IMR-90 (cell line): ENCODE results near the gene PARVB. TPM values are rescaled to one million over a fixed set of nuclear protein-coding genes. Genes with fewer than 3 reads are reported as not detected.

Experiments used
- ATAC-seq: fragments of 200-7000 bp; cut with Tn5 transposase; 2 replicates; pipeline ENCODE4 v1.9.1; 2020; ENCODE audit warnings: low read depth, mild to moderate bottlenecking, moderate library complexity
- BruUV-seq: library from RNA; stranded (reverse); fragments of 400-500 nt; replicated peaks from 2 replicates; lab custom pipeline; 2021; lab: Mats Ljungman, UMichigan
- CTCF ChIA-PET: fragments of 300-600 bp; formaldehyde crosslinking; extraction: SDS; loops from one replicate; lab custom pipeline; 2021; ENCODE audit warnings: antibody characterized with exemption; lab: Yijun Ruan, JAX
- POLR2A ChIA-PET: fragments of 300-600 bp; sonication (Branson Sonifier 250); formaldehyde crosslinking; loops from one replicate; lab custom pipeline; 2022; ENCODE audit warnings: antibody characterized with exemption; ENCODE audit not compliant: unreplicated experiment; lab: Charles Lee
- DNase-seq: peaks from one replicate; pipeline ENCODE4 v3.0.0; 2013
- H2AFZ ChIP-seq: replicated peaks from 2 replicates; pipeline ENCODE3; 2013; ENCODE audit warnings: low read length, mild to moderate bottlenecking; ENCODE audit not compliant: poor library complexity
- H2AK5ac ChIP-seq: 2 replicates; pipeline ENCODE4 v1.6.1; 2013; ENCODE audit warnings: low read depth, low read length, inconsistent platforms
- H2AK9ac ChIP-seq: replicated peaks from 2 replicates; pipeline ENCODE3; 2013; ENCODE audit warnings: mild to moderate bottlenecking, low read depth, low read length, moderate library complexity; ENCODE audit not compliant: poor library complexity
- H2BK120ac ChIP-seq: 2 replicates; pipeline ENCODE4 v1.6.1; 2013; ENCODE audit warnings: low read depth, low read length, inconsistent platforms
- H2BK15ac ChIP-seq: 3 replicates; pipeline ENCODE4 v1.6.1; 2013; ENCODE audit warnings: low read depth, low read length, inconsistent platforms
- H2BK20ac ChIP-seq: 2 replicates; pipeline ENCODE4 v1.6.1; 2013; ENCODE audit warnings: low read depth, mild to moderate bottlenecking, inconsistent platforms, low read length, moderate library complexity
- H2BK5ac ChIP-seq: 2 replicates; pipeline ENCODE4 v1.6.1; 2013; ENCODE audit warnings: mild to moderate bottlenecking, low read depth, low read length, inconsistent platforms; ENCODE audit not compliant: poor library complexity, severe bottlenecking
- H3K14ac ChIP-seq: replicated peaks from 2 replicates; pipeline ENCODE4 v1.6.1; 2013; ENCODE audit warnings: low read depth, low read length, inconsistent platforms
- H3K18ac ChIP-seq: 2 replicates; pipeline ENCODE4 v1.6.1; 2013; ENCODE audit warnings: low read depth, low read length, control low read depth
- H3K23ac ChIP-seq: 2 replicates; pipeline ENCODE4 v1.6.1; 2013; ENCODE audit warnings: low read depth, low read length, inconsistent platforms
- H3K27ac ChIP-seq: 2 replicates; pipeline ENCODE4 v1.5.1; 2013; ENCODE audit warnings: mild to moderate bottlenecking, control low read depth, low read length; ENCODE audit not compliant: insufficient read depth
- H3K27me3 ChIP-seq: 2 replicates; pipeline ENCODE4 v1.6.1; 2013; ENCODE audit warnings: low read length; ENCODE audit not compliant: control insufficient read depth, insufficient read depth
- H3K36me3 ChIP-seq: 2 replicates; pipeline ENCODE4 v1.6.1; 2013; ENCODE audit warnings: low read length, mixed read lengths; ENCODE audit not compliant: control insufficient read depth, insufficient read depth
- H3K4ac ChIP-seq: 2 replicates; pipeline ENCODE4 v1.6.1; 2013; ENCODE audit warnings: low read depth, low read length, inconsistent platforms
- H3K4me1 ChIP-seq: 2 replicates; pipeline ENCODE4 v1.6.1; 2013; ENCODE audit warnings: low read length, mixed read lengths; ENCODE audit not compliant: control insufficient read depth, insufficient read depth
- H3K4me2 ChIP-seq: 2 replicates; pipeline ENCODE4 v1.6.1; 2013; ENCODE audit warnings: low read depth, mild to moderate bottlenecking, control low read depth, low read length, moderate library complexity
- H3K4me3 ChIP-seq: 2 replicates; pipeline ENCODE4 v1.5.1; 2013; ENCODE audit warnings: low read depth, mild to moderate bottlenecking, control low read depth, low read length, moderate library complexity; ENCODE audit not compliant: insufficient read depth
- H3K56ac ChIP-seq: 2 replicates; pipeline ENCODE4 v1.6.1; 2013; ENCODE audit warnings: low read length, inconsistent platforms; ENCODE audit not compliant: insufficient read depth; ENCODE audit errors: extremely low read depth
- H3K79me1 ChIP-seq, 2 experiments: 2 replicates each; pipeline ENCODE4 v1.6.1; 2013; ENCODE audit warnings: low read length in 2 of 2, inconsistent platforms in 1 of 2, low read depth in 1 of 2
- H3K9ac ChIP-seq: 2 replicates; pipeline ENCODE4 v1.6.1; 2013; ENCODE audit warnings: low read depth, low read length, control low read depth
- H3K9me1 ChIP-seq: 2 replicates; pipeline ENCODE4 v1.6.1; 2013; ENCODE audit warnings: low read length, inconsistent platforms; ENCODE audit not compliant: insufficient read depth
- H3K9me3 ChIP-seq: 2 replicates; pipeline ENCODE4 v1.6.1; 2013; ENCODE audit warnings: low read length; ENCODE audit not compliant: control insufficient read depth, insufficient read depth
- H4K20me1 ChIP-seq: 2 replicates; pipeline ENCODE4 v1.6.1; 2013; ENCODE audit warnings: low read length, inconsistent platforms; ENCODE audit not compliant: insufficient read depth
- H4K5ac ChIP-seq: 2 replicates; pipeline ENCODE4 v1.6.1; 2013; ENCODE audit warnings: mild to moderate bottlenecking, low read depth, low read length, control low read depth
- H4K8ac ChIP-seq, 2 experiments: 2 replicates each; pipeline ENCODE4 v1.6.1; 2013; ENCODE audit warnings: low read depth in 2 of 2, low read length in 2 of 2, control low read depth in 1 of 2, inconsistent platforms in 1 of 2
- H4K91ac ChIP-seq: 2 replicates; pipeline ENCODE4 v1.6.1; 2013; ENCODE audit warnings: low read depth, low read length, inconsistent platforms; ENCODE audit not compliant: insufficient read depth
- BHLHE40 ChIP-seq: fragments of 150-350 bp; IDR thresholded peaks from 2 replicates; pipeline ENCODE4 v1.6.1; 2016; ENCODE audit warnings: mild to moderate bottlenecking, low read depth, low read length
- CEBPB ChIP-seq: IDR thresholded peaks from 2 replicates; pipeline ENCODE4 v1.6.1; 2012; ENCODE audit warnings: low read depth, low read length, improper control_type of control experiment
- CHD1 ChIP-seq: IDR thresholded peaks from 2 replicates; pipeline ENCODE4 v1.6.1; 2012; ENCODE audit warnings: low read depth, low read length, improper control_type of control experiment
- ELK1 ChIP-seq: fragments of 150-350 bp; IDR thresholded peaks from 2 replicates; pipeline ENCODE4 v1.6.1; 2016; ENCODE audit warnings: low read depth, mild to moderate bottlenecking, low read length, moderate library complexity, borderline replicate concordance
- FOS ChIP-seq: fragments of 150-350 bp; IDR thresholded peaks from 2 replicates; pipeline ENCODE4 v1.6.1; 2016; ENCODE audit warnings: low read depth, low read length
- MAFK ChIP-seq: IDR thresholded peaks from 2 replicates; pipeline ENCODE4 v1.6.1; 2012; ENCODE audit warnings: low read depth, low read length, improper control_type of control experiment
- MAZ ChIP-seq: IDR thresholded peaks from 2 replicates; pipeline ENCODE4 v1.6.1; 2012; ENCODE audit warnings: low read depth, mild to moderate bottlenecking, low read length, improper control_type of control experiment, moderate library complexity, borderline replicate concordance
- RFX5 ChIP-seq: IDR thresholded peaks from 2 replicates; pipeline ENCODE4 v1.8.0; 2012; ENCODE audit warnings: low read depth, mild to moderate bottlenecking, low read length, moderate library complexity
- SMC3 ChIP-seq: fragments of 150-350 bp; IDR thresholded peaks from 2 replicates; pipeline ENCODE4 v1.6.1; 2016; ENCODE audit warnings: low read depth, mild to moderate bottlenecking, antibody characterized with exemption, low read length, moderate library complexity
- WGBS, 2 experiments: methylation state at CpG; one replicate each; pipeline versions ENCODE4 v1.1.5 to v1.1.7; 2013; ENCODE audit warnings: missing lambda C conversion rate in 2 of 2; ENCODE audit not compliant: insufficient read length in 1 of 2; ENCODE audit errors: extremely low coverage in 2 of 2; 5-methylcytosine and 5-hydroxymethylcytosine counted together
- dilution Hi-C: fragments of 300-500 bp; cut with HindIII; formaldehyde crosslinking; loops from one replicate; pipeline ENCODE4 v1.14.3; 2018; ENCODE audit warnings: low sequenced_read_pairs; ENCODE audit not compliant: unreplicated experiment
- in situ Hi-C: fragments of 300-500 bp; cut with MboI; formaldehyde crosslinking; loops from 3 replicates; pipeline ENCODE4 v1.14.3; 2019; ENCODE audit warnings: low sequenced_read_pairs, inconsistent platforms, mixed read lengths
- intact Hi-C: fragments of 100-400 bp; cut with micrococcal nuclease; formaldehyde crosslinking; loops from 2 replicates; pipeline ENCODE4 v1.10.0; 2022
- polyA plus RNA-seq, 3 experiments: library from polyadenylated mRNA; depleted of rRNA; stranded (reverse); fragments of >200 nt; gene quantifications; 2 replicates each; pipeline ENCODE4 v1.2.3, GENCODE V29; 2012; ENCODE audit warnings: low replicate concordance in 1 of 3
- total RNA-seq: library from RNA; depleted of rRNA; stranded (reverse); fragments of >200 nt; gene quantifications from 2 replicates; pipeline ENCODE4 v1.2.3, GENCODE V29; 2012

Gene PARVB
- total and polyA plus RNA-seq, 2 of the 4 experiments (the other 2 are of a cell fraction) = 44.3 to 53.9 TPM

DNA sequence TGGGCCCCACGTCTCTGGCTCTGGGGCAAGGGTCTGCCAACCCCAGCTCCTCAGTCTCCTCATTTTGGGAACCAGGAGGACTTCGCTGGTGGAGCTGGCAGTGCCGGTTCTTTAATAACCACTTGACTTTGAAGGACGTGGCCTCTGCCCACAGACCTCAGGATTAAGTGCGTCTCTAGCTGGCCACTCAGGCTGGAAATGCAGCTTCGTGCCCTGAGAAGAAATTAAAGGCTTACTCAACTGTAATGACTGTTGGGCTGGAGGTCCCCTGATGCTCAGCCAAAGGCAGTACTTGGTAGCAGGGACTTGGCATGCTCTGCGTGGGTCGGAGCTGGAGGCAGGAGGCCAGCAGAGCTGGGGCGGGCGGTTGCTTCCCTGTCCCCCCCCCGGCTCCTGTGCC lies 139.9 kb downstream of the PARVB start:
- in situ Hi-C loops = no loop called here
- intact Hi-C loops = no loop called here
- H3K4me3 ChIP-seq = no peak overlapping the region
- DNase-seq (no peak), ATAC-seq (no peak)
- H2BK5ac ChIP-seq = no peak overlapping the region
- no peak overlapping the region for H2AK5ac ChIP-seq
- dilution Hi-C loops = no loop called here
- no peak overlapping the region for H3K27ac ChIP-seq
- no peak overlapping the region for H2BK15ac ChIP-seq
- H3K27me3 ChIP-seq = no peaks in the 10 kb centered on the region
- no peak overlapping the region for H4K5ac ChIP-seq
- TF ChIP-seq RFX5 (no peak), MAZ (no peak), FOS (no peak), SMC3 (no peak), CEBPB (no peak), MAFK (no peak), ELK1 (no peak), BHLHE40 (no peak), CHD1 (no peak)
- H4K20me1 ChIP-seq = no peaks in the 10 kb centered on the region
- H2BK20ac ChIP-seq = no peak overlapping the region
- ChIA-PET POLR2A (interaction anchor here (0.6 kb wide), 1 partner anchor 375 kb away, joined by 4 read pairs; no protein-coding TSS in a partner anchor), CTCF (no interaction called here)
- peaks cover 3% of the 10 kb centered on the region; the same call in 1 of the 2 replicates for H3K36me3 ChIP-seq
- no peaks in the 10 kb centered on the region for H3K9me3 ChIP-seq
- no peak overlapping the region for H2BK120ac ChIP-seq
- H3K9ac ChIP-seq = no peak overlapping the region
- no peak overlapping the region for H3K14ac ChIP-seq
- H3K4me1 ChIP-seq = no peaks in the 10 kb centered on the region
- H3K79me1 ChIP-seq = no peaks in the 10 kb centered on the region
- no peak overlapping the region for H4K8ac ChIP-seq
- no peak overlapping the region for H2AK9ac ChIP-seq
- 84% methylated on average over 6 of the region's 11 CpGs; no CpG with 5 or more reads in 1 of the 2 experiments for WGBS, 2 experiments
- H2AFZ ChIP-seq = no peak overlapping the region
- no TSS peak for BruUV-seq
- no peak overlapping the region for H4K91ac ChIP-seq
- H3K4ac ChIP-seq = no peak overlapping the region
- H3K56ac ChIP-seq = no peak overlapping the region
- H3K18ac ChIP-seq = no peak overlapping the region
- no peak overlapping the region for H3K23ac ChIP-seq
- no peaks in the 10 kb centered on the region for H3K9me1 ChIP-seq
- no peak overlapping the region for H3K4me2 ChIP-seq
